ENCODE measurements around the gene RAD51B.
A peak's percentile ranks its signal among the peaks of the same experiment; 100 is the strongest.

The RAD51B gene

GRCh38 chr14:68518761-68519670 is 699.4 kb downstream of the RAD51B start:
- FAIRE-seq (no peak), DNase-seq (ENCODE audit: insufficient read length, low spot score) (no peak)
- no peak for TF ChIP-seq TAF1 (IDR thresholded peaks at IDR 0.05; ENCODE audit: low read depth, low read length)
- no peak for TF ChIP-seq SPI1 (IDR thresholded peaks at IDR 0.05; ENCODE audit: low read depth, low read length)
- no peak for TF ChIP-seq PAX5 (IDR thresholded peaks at IDR 0.05; ENCODE audit: insufficient read depth, low read length, severe bottlenecking)
- TF ChIP-seq POLR2A (IDR thresholded peaks at IDR 0.05; ENCODE audit: low read depth, low read length) = no peak
- TF ChIP-seq POU2F2 (IDR thresholded peaks at IDR 0.05; ENCODE audit: low read depth, low read length) = no peak
- TF ChIP-seq POLR2AphosphoS5 (IDR thresholded peaks at IDR 0.05; ENCODE audit: low read depth, low read length) = no peak

- DNase-seq (ENCODE audit: insufficient read length, low spot score) (no peak), FAIRE-seq (peak; percentile 45)
- TF ChIP-seq PAX5 (IDR thresholded peaks at IDR 0.05; ENCODE audit: insufficient read depth, low read length, severe bottlenecking) (no peak), TAF1 (IDR thresholded peaks at IDR 0.05; ENCODE audit: low read depth, low read length) (no peak), SPI1 (IDR thresholded peaks at IDR 0.05; ENCODE audit: low read depth, low read length) (no peak), POLR2A (IDR thresholded peaks at IDR 0.05; ENCODE audit: low read depth, low read length) (no peak), POLR2AphosphoS5 (IDR thresholded peaks at IDR 0.05; ENCODE audit: low read depth, low read length) (no peak), POU2F2 (IDR thresholded peaks at IDR 0.05; ENCODE audit: low read depth, low read length) (no peak)
Measured at GRCh38 chr14:68519671-68520187, 700.1 kb downstream of the RAD51B start.

DNA sequence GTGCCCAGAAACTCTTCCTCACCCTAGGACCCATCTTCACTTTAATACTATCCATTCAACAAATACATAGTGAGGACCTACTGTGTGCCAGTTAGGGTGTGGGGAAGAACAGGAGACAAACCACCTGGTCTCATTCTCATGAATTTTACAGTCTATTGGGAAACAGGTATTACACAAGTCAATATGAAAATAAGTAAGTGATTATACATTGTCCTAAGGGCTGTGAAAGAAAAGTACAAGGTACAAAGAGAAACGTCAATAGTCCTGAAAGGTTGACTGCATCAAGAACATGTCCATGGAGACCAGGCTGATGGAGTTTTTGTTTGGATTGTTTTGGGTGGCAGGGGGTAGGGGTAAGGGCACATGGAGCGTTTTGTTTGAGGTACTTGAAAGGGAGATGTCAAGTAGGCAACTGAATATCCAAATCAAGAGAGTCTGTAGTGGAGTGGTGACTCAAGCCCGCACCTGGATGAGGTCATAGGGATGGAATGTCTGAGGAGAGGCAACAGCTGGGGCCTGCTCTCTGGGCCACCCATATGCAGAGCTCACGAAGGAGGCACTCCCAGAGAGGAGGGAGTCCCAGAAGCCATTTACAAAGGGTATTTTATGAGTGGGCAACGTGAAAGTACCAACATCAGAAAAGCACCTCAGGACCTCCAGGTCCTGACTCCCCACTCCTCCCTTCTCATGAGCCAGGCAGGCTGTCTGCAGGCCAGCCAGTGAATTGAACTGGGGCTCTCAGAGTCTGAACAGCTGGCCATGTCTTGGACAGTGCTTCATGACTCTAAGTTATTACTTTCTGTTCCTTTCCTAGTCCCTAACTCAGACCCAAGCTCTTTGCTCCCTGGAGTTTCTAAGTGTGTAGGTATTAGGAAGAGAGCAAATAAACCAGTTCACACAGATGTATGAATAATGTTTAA is 701.3 kb downstream of the RAD51B start:
- no peak for FAIRE-seq
- DNase-seq (ENCODE audit: insufficient read length, low spot score) = no peak
- no peak for TF ChIP-seq SPI1 (IDR thresholded peaks at IDR 0.05; ENCODE audit: low read depth, low read length)
- TF ChIP-seq POLR2A (IDR thresholded peaks at IDR 0.05; ENCODE audit: low read depth, low read length) = no peak
- TF ChIP-seq POU2F2 (IDR thresholded peaks at IDR 0.05; ENCODE audit: low read depth, low read length) = no peak
- TF ChIP-seq TAF1 (IDR thresholded peaks at IDR 0.05; ENCODE audit: low read depth, low read length) = no peak
- TF ChIP-seq POLR2AphosphoS5 (IDR thresholded peaks at IDR 0.05; ENCODE audit: low read depth, low read length) = no peak
- no peak for TF ChIP-seq PAX5 (IDR thresholded peaks at IDR 0.05; ENCODE audit: insufficient read depth, low read length, severe bottlenecking)

DNA sequence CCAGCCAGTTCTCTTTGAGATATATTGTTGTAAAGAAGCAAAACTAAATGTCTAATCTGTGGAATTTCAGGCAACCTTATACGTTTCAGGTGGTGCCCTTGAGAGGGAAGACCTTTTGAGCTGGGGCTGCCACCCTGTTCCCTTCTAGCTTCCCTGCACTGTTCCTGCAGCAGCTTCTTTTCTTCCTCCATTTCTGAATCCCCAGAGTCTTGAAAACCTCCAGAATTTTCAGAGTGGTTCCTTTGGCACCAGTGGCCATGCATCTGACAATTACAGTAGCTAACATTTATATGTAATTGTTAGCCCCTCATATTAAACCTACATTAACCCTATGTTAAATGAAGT is 702.0 kb downstream of the RAD51B start:
- TF ChIP-seq SPI1 (IDR thresholded peaks at IDR 0.05; ENCODE audit: low read depth, low read length) (no peak), TAF1 (IDR thresholded peaks at IDR 0.05; ENCODE audit: low read depth, low read length) (no peak), POLR2A (IDR thresholded peaks at IDR 0.05; ENCODE audit: low read depth, low read length) (no peak), POLR2AphosphoS5 (IDR thresholded peaks at IDR 0.05; ENCODE audit: low read depth, low read length) (no peak), POU2F2 (IDR thresholded peaks at IDR 0.05; ENCODE audit: low read depth, low read length) (no peak), PAX5 (IDR thresholded peaks at IDR 0.05; ENCODE audit: insufficient read depth, low read length, severe bottlenecking) (no peak)
- no peak for FAIRE-seq
- DNase-seq (ENCODE audit: insufficient read length, low spot score) = no peak

- FAIRE-seq = no peak
- no peak for DNase-seq (ENCODE audit: insufficient read length, low spot score)
- TF ChIP-seq POLR2AphosphoS5 (IDR thresholded peaks at IDR 0.05; ENCODE audit: low read depth, low read length) = no peak
- no peak for TF ChIP-seq SPI1 (IDR thresholded peaks at IDR 0.05; ENCODE audit: low read depth, low read length)
- no peak for TF ChIP-seq POU2F2 (IDR thresholded peaks at IDR 0.05; ENCODE audit: low read depth, low read length)
- TF ChIP-seq PAX5 (IDR thresholded peaks at IDR 0.05; ENCODE audit: insufficient read depth, low read length, severe bottlenecking) = no peak
- no peak for TF ChIP-seq TAF1 (IDR thresholded peaks at IDR 0.05; ENCODE audit: low read depth, low read length)
- no peak for TF ChIP-seq POLR2A (IDR thresholded peaks at IDR 0.05; ENCODE audit: low read depth, low read length)
Measured at GRCh38 chr14:68521961-68522509, 702.5 kb downstream of the RAD51B start.

DNA sequence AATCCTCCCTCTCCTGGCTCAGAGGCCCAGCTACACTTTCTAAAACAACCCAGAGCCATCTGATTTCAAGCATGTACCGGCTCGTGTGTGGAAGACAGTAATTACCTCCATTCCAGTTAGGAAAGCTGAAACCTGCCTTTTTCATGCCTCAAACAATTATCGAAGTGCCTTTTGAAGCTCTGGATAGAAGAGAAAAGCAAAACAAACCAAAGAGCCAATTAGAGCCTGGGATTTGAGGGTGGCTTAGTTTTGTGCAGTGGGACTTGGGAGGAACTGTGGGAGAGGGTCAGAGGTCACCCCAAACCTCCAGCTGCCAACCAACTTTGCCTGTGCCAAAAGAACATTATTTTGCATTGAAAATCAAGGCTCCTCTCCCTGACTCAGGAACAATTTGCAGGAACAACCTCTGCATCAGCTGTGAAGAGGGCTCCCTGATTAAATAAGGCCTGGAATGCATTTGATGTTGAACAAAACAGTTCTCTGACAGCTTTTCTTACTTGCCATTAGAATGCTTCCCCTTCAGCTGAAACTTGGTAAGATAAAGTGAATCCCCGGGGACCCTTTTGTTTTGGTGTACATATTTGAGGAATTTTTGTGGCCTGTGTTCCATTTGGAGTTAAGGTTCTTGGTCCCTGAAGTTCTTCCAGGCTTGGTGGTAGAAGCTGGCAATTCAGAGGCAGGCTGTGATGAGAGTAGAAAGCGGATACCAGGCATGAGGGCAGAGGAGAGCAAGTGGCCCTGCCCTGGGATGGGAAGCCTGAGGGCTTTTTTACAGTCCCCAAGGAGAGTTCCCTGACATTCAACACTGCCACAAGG is 703.1 kb downstream of the RAD51B start:
- no peak for FAIRE-seq

DNA sequence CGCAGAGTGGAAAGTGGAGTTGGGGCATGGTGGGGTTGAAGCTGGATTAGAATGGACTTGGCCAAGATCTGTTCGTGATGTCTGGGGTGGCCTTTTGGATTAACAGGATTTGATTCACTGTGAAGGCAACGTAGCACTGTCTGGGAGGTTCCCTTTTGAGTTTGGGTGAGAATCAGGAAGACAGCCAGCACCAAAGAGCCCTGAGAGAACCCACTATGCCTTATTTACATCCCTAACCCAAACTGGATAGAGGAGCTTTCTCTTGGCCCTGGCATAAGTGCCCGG is 703.7 kb downstream of the RAD51B start:
- DNase-seq (ENCODE audit: insufficient read length, low spot score) (no peak), FAIRE-seq (no peak)
- no peak for TF ChIP-seq POLR2A (IDR thresholded peaks at IDR 0.05; ENCODE audit: low read depth, low read length)
- TF ChIP-seq POU2F2 (IDR thresholded peaks at IDR 0.05; ENCODE audit: low read depth, low read length) = no peak
- no peak for TF ChIP-seq SPI1 (IDR thresholded peaks at IDR 0.05; ENCODE audit: low read depth, low read length)
- no peak for TF ChIP-seq TAF1 (IDR thresholded peaks at IDR 0.05; ENCODE audit: low read depth, low read length)
- TF ChIP-seq POLR2AphosphoS5 (IDR thresholded peaks at IDR 0.05; ENCODE audit: low read depth, low read length) = no peak
- TF ChIP-seq PAX5 (IDR thresholded peaks at IDR 0.05; ENCODE audit: insufficient read depth, low read length, severe bottlenecking) = no peak

More for the DNA sequence above, 703.1 kb downstream of the RAD51B start:
- DNase-seq (ENCODE audit: insufficient read length, low spot score) = no peak
- TF ChIP-seq POLR2A (IDR thresholded peaks at IDR 0.05; ENCODE audit: low read depth, low read length) (no peak), POU2F2 (IDR thresholded peaks at IDR 0.05; ENCODE audit: low read depth, low read length) (no peak), TAF1 (IDR thresholded peaks at IDR 0.05; ENCODE audit: low read depth, low read length) (no peak), PAX5 (IDR thresholded peaks at IDR 0.05; ENCODE audit: insufficient read depth, low read length, severe bottlenecking) (no peak)

DNA sequence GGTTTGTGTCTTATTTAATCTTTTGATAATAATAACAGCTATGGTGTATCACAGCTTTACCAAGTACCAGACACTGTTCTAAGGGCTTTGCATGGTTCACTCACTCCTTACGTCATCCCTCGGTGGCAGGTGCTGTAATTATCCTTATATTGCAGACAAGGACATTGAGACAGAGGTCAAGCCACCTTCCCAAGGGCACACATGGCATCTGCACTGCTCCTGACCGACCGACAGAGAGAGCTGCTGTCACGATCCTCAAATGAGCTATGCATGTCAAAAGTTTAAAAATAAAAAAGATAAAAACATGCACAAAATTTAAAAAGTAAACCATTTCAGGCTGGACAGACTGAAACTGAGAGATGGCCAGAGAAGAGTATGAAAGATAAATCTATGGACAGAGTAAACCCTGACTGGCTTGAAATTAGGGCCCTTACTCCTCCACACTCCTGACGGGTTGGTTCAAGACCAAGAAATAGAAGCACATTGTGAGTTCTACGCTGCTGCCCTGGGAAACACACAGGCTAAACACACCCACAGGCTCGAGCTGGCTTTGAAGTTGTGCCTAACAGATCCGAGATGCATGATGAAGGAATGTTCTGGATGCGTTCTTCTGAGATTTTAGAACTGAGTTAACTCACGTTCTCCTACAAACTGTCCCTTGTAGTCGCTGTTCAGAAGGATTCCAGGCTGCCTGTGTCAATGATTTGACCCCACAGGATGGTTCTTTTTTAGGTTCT is 704.6 kb downstream of the RAD51B start:
- no peak for FAIRE-seq
- TF ChIP-seq PAX5 (IDR thresholded peaks at IDR 0.05; ENCODE audit: insufficient read depth, low read length, severe bottlenecking) (no peak), SPI1 (IDR thresholded peaks at IDR 0.05; ENCODE audit: low read depth, low read length) (no peak), TAF1 (IDR thresholded peaks at IDR 0.05; ENCODE audit: low read depth, low read length) (no peak), POLR2A (IDR thresholded peaks at IDR 0.05; ENCODE audit: low read depth, low read length) (no peak), POLR2AphosphoS5 (IDR thresholded peaks at IDR 0.05; ENCODE audit: low read depth, low read length) (no peak), POU2F2 (IDR thresholded peaks at IDR 0.05; ENCODE audit: low read depth, low read length) (no peak)
- no peak for DNase-seq (ENCODE audit: insufficient read length, low spot score)

Measured in GM12891 (cell line).